Measurements from ENCODE around the gene CYB5R3.

Gene CYB5R3

GRCh38 chr22:42644422-42645340, 4.5 kb downstream of the CYB5R3 start:
- FAIRE-seq = no peak

GRCh38 chr22:42643634-42644421, 5.4 kb downstream of the CYB5R3 start:
- FAIRE-seq = no peak

DNA sequence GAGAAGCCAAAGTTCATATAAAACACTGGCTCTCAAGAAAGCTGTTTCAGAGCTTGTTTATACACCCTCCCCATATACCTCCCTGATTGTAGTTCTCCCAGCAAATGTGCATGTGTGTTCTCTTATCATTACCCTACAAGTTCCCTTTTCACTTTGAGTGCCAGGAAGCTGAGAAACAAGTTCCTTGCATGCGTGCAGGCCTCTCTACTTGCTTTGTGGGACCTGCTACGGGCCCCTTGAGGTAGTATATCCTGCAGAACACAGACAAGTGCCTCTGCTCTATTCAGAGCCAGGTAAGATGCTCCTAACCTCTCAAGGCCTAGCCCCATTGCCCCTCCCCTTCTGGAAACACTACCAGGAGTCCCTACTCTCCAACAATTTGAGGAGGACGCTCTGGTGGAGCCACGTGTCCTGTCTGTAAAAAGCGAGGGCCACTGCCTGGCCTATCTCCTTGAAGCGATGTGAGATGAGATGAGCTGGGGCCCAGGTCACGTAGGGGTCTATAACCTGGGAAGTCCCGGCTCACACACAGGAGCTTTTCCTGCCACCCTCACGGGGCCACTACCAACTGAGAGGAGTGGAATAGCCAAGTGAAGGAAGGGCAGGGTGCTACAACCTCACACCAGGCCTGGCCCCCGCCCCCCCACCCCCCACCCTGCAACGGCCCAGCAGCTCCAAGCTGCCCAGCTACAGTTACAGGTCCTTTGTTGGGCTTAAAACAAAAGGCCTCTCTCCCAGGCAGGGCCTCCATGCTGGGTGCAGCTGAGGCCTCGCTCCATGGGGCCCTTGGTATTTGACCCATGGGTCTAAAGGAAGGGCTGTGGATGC, 6.2 kb downstream of the CYB5R3 start:
- no peak for FAIRE-seq

- no peak for FAIRE-seq
Measured at GRCh38 chr22:42641801-42642413, 7.3 kb downstream of the CYB5R3 start.

DNA sequence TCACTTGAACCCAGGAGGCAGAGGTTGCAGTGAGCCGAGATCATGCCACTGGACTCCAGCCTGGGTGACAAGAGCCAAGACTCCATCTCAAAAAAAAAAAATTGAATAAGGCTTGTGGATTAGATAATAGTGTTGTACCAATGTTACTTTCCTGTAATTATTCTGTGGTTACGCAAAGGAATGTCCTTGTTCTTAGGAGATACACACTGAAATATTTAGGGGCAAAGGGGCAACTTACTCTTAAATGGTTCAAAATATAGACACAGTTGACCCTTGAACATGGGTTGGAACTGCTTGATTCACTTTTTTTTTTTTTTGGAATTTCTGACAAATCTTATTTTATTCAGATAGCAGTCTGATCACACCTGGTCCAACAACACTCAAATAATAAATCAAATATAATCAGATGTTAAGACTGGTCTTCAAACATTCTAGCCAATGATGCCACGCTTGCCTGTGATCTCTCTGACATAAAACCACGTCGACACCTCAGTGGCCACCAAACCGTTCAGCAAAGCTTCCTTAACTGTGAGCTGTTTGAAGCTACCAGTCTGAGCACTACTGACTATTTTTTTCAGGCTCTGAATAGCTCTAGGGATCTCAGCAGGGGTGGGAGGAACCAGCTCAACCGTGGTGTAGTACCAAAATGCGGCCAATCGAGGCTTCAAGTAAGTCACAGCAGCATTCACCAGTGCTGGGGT, 9.5 kb downstream of the CYB5R3 start:
- FAIRE-seq = no peak

DNA sequence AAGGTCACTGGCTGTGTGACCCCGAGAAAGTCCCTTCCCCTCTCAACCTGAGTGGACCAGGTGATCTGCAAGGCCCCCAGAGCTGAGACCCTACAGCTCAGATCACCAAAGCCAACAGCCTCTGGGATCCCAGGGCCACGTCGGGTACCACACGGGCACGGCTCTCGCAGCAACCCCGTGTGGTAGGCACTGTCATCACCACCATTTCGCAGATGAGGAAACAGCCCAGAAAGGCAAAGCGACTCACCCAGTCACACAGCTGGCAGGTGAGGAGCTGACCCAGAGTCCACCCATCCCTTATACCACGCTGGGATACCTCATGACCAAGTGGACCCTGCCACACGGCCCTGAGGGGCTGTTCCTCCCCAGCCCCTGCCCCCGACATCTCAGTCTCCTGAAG, 11.6 kb downstream of the CYB5R3 start:
- no peak for FAIRE-seq

- no peak for FAIRE-seq
Measured at GRCh38 chr22:42636506-42636905, 12.7 kb downstream of the CYB5R3 start.

DNA sequence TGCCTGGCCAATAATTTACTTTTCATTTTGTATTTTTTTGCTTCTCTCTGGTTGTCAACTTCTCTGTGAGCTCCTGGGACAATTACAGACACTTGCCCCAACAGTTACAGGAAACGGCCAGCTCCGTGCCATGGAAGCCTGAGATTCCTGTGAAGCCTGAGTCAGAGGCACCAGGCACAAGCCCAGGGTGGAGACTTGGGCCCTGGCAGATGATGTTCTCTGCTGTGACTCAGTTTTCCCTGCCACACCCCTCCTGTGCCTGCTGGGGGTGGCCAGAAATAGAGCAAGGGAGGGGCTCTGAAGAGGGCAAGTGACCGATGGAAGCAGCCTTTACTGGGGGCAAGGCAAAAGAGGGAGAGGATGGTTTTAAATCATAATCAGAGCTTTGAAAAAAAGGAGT, 13.7 kb downstream of the CYB5R3 start:
- no peak for FAIRE-seq

DNA sequence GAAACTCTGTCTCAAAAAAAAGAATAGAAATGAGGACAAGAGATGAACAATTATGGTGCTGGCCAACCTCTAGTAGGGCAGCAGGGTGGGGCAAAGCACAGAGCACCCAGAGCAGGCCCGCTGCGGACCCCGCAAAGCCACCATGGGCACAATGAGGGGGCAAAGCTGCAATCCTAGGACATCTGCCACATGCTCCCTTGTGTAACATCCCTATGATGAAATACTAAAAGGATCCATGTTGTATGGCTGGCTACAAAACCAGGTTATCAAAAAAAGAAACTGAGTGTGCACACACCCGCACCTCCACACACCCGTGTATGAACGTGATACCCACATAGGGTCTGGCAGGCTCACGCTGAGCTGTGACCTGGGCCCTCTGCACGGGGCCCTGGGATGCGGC, 16.2 kb downstream of the CYB5R3 start:
- FAIRE-seq = no peak

DNA sequence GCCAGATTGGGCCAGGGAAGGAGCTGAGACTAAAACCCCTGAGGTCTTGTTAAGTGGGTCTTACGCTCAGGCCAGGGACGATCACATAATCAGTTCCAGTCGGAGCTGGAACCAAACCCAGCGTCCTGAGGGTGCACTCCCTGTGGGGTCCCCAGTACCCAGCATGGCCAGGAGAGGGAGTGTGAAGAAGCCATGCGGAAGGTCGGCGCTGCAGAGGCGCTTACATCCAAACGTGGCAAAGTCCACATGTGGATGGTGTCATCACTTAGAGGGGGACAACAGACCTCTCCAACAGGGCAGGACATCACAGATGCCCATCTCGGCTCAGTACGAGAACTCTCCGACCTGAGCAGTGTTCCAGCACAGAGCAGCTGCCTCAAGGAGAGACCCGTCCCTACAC, 17.1 kb downstream of the CYB5R3 start:
- FAIRE-seq = no peak

DNA sequence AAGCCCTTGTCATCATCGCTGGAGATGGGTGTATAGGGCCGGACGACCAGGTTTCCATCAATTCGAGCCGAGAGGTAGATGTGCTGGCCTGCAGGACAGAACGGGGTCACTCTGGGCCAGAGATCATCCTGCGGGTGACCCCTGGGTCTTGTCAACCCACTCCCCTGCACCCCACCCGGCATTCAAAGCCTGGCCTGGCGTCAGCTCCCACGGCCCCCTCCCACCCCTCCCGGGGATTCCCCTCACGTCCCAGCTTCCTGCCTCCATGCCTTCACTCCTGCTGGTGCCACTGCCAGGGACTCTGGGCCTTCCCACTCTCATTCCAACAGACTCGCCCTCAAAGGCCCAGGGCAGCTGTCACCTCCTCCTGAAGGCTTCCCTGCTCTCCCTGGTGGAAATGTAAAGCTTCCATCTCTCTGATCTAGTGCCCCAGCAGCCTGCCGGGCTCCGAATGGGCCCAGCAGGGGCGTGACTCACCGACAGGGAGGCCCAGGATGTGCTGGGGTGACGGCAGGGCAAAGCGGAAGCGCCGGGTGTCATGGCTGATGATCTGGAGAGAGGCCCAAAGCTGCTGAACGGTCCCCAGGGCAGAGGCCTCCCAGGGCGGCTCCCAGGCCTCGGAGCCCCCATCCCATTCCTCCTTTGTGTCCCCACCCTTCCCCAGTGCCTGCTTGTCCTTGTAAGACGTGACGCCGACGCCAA, 18.1 kb downstream of the CYB5R3 start:
- no peak for FAIRE-seq

DNA sequence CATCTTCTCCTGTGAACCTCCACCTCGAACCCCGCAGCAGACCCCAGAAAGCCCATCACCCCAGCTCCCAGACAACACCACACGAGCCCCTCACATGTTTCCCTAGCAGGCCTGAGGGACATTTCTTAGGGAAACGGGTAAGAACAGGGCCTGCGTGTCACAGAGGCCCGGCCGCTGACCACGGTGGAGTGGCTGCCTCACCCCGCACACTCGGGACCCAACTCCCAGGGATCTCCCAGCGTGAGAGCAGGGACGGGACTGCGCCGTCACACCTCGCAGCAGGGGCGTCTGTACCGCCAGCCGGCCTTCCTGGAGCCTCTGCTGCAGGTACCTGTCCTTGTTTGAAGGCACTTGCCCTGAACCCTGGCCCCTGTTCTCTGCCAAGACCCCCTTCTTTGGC, 19.0 kb downstream of the CYB5R3 start:
- FAIRE-seq = no peak

- no peak for FAIRE-seq
Measured at GRCh38 chr22:42627981-42628380, 21.2 kb downstream of the CYB5R3 start.

DNA sequence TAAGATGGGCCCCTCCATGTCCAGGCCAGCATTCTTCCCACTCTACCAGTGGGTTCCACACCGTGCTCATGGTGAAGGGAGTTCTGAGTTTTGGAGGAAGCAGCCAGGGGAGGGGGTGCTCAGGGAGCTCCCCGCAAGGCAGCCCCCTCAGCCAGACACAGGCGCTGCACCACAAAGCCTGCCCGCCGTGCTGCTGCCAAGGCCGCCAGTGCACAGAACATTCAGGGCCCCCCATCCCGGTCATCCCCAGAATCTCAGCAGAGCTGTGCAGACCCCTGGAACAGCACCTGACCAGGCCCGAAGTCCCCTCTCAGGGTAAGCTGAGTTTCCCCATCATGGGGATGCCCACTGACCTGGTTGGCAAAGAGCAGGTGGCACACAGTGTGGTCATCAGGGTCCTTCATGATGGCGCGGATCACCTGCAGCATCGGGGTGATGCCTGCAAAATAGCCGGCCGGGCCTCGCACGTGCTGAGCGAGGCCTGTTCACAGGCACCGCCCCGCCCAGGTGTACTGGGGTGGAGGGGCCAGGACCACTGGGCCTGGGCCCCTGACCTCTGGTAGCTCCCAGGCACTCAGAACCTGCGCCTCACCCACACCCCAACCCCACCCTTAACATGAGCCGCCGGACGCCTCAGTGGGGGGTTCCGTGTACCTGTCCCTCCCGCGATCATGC, 22.1 kb downstream of the CYB5R3 start:
- FAIRE-seq = no peak

DNA sequence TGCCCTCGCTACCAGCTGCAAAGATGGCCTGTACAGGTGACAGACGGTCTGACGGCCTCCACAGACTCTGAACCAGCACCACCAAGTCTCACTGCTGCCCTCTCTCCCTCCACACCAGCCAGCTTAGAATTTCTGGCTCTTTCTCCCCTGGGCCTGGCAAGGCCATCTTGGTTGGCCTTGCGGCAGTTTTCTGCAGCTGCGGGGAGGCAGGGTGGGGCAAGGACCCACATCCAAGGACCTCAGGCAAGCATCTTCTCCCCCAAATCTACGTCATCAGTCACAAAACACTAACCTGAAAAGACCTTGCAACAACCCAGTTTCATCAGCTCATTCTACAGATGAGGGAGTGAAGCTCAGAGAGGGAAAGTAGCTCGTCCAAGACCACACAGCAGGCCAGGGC, 22.8 kb downstream of the CYB5R3 start:
- no peak for FAIRE-seq

DNA sequence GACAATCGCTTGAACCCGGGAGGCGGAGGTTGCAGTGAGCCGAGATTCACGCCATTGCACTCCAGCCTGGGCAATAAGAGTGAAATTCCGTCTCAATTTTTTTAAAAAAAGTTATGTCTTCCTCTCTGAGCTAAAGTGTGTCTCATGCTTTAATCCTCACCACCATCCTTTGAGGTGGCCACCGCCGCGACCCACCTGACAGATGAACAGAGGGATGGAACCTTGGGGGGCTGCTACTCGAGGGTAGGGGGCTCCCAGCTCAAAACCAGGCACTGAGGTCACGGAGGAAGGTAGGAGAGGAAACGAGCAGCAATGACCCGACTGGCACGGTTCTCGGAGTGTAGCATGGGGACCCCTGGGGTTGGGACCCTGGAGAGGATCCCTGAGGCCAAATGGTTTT, 23.8 kb downstream of the CYB5R3 start:
- no peak for FAIRE-seq

GRCh38 chr22:42624551-42625106, 24.6 kb downstream of the CYB5R3 start:
- no peak for FAIRE-seq

DNA sequence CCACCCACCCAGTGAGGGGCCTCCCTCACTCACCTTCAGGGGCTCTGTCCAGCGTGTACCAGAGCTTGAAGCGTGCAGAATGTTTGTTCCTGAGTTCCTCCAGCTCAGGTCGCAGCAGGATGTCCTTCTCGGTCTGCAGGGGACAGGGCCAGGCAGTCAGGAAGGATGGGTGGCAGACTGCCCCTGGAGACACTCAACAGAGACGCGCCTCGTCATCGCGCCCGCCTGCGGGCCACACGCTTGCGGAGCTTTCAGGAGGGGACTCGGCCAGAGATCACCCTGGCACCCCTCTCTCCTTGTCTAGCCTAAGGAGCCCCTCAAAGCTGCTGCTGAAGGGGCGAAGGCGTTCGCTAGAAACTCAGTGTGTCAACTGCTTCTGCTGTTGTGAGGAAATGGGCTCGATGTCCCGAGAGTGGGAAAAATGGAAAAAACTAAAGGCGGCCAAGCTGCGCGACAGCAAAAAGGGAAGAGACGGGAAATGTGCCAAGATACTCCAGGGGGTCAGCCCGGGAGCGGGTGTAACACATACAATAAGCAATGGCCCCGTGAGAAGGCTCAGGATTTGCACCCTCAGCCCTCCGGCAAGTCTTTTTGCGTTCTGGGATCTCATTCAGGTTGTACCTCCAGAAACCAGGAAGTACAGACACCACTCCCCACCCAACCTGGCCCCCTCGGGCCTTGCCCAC, 25.3 kb downstream of the CYB5R3 start:
- FAIRE-seq = no peak

GRCh38 chr22:42623301-42623751, 25.9 kb downstream of the CYB5R3 start:
- no peak for FAIRE-seq

Measured in TTC549 (cell line).